ENCODE results near the gene ZNF581.

The ZNF581 gene

DNA sequence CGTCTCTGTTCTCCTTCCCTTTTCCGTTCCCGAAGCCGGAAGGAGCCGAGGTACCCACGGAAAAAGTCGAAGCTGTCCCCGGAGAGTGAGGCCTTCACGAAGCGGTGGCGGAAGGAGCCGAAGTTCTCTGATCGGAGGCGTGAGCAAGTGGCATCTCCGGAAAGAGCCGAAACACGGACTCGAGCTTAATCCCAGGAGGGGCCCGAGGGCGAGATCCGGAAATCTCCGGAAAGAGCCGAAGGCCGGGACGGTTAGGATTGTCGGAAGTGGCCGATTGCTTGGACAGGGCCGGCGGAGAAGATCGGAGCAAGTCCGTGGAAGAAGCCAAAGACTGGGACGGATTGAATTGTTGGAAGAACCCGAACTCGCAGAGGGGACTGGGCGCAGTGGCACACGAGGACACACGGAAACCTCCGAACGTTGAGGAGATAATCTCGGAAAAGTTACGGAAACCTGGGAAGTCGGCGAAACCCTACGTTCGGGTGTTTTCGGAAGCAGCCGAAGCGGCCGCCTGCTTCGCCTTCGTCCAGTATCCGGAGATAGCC is 10.9 kb downstream of the ZNF581 start:
- H3K4me3 ChIP-seq (ENCODE audit: low read depth, low read length), result peak overlapping the region; percentile 92
- TF ChIP-seq, protein P1, sequence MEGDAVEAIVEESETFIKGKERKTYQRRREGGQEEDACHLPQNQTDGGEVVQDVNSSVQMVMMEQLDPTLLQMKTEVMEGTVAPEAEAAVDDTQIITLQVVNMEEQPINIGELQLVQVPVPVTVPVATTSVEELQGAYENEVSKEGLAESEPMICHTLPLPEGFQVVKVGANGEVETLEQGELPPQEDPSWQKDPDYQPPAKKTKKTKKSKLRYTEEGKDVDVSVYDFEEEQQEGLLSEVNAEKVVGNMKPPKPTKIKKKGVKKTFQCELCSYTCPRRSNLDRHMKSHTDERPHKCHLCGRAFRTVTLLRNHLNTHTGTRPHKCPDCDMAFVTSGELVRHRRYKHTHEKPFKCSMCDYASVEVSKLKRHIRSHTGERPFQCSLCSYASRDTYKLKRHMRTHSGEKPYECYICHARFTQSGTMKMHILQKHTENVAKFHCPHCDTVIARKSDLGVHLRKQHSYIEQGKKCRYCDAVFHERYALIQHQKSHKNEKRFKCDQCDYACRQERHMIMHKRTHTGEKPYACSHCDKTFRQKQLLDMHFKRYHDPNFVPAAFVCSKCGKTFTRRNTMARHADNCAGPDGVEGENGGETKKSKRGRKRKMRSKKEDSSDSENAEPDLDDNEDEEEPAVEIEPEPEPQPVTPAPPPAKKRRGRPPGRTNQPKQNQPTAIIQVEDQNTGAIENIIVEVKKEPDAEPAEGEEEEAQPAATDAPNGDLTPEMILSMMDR (IDR thresholded peaks at IDR 0.05; ENCODE audit: borderline replicate concordance, insufficient read depth, low read depth, low read length), result no peak

DNA sequence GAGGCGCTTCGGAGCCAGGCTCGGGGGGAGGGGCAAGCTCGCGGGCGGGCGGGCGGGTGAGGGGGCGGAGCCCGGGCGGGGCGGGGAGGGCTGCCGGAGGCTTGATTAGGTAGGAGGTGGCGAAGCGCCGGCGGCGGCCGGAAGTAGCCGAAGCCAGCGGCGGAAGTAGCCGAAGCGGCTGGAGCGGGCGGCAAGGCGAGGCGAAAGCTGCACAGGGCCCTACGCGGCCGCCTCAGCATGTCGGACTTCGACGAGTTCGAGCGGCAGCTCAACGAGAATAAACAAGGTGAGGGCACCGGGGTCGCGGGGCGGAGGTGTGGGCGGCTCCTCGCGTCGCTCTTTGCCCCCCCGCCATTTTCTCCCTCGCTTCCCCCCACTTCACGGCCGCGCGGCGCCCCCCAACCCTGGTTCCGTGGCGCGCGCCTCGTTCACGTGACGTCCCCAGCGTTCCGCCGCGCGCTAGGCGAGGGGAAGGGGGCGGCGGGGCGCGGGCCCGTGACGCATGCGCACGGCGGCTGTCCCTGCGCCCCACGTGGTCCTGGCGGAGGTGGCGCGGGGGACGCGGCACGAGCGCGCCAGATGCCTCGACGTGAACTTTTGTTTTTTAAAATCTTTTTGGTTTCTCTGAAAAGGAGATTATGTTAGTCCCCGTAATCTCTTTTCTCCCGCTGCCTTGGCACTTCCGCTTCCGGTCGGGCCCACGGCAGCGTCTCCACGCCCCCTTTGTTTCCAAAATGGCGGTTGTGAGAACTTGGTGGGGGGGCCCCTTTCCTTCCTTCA is 11.6 kb downstream of the ZNF581 start, which contains the start of gene U2AF2:
TSS of gene U2AF2 (plus strand) at position 168 of the 780 bp plus-strand sequence. CDS start at position 238, 70 bp downstream.
- TF ChIP-seq, protein P1 (IDR thresholded peaks at IDR 0.05; ENCODE audit: borderline replicate concordance, insufficient read depth, low read depth, low read length), result no peak
- H3K4me3 ChIP-seq (ENCODE audit: low read depth, low read length), result peak within 1 kb of the TSS; percentile 95

DNA sequence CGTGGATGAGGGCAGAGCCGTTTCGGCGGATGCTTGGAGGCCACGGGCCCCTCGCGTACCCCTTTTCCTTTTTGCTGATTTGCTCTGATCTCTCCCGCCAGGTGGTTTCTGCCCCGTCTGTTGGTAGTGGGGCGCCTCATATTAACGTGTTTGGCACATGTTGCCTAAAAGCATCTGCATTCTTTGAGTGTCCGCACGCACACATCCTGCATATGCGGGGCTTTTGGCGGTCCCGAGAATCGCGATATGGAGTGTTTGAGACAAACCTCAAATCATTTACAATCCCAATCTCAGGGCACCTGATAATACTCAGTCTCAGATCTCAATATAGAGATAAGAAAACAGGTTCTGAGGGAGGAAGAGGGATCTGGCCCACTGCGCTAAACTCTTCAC is 12.2 kb downstream of the ZNF581 start:
- TF ChIP-seq, protein P1 (IDR thresholded peaks at IDR 0.05; ENCODE audit: borderline replicate concordance, insufficient read depth, low read depth, low read length), result no peak
- peak overlapping the region; percentile 95 for H3K4me3 ChIP-seq (ENCODE audit: low read depth, low read length)

DNA sequence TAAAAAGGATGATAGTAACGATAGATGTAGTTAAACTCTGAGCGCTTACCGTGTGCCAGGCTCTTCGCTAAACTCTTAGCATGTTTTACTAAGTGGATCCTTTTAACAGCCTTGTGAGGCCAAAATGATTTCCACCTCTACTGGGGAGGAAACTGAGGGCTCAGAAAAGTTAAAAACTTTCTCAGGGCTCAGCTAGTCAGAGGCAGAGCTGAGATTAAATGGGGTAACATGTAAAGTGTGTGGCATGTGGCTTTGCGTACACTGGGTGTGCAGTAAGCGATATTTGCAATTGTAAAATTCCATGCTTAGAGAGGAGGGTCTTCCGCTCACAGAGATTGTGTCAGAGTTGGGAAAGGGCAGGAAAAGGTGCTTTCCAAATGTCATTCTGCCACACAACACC is 13.1 kb downstream of the ZNF581 start:
- peak overlapping the region; percentile 95 for H3K4me3 ChIP-seq (ENCODE audit: low read depth, low read length)
- TF ChIP-seq, protein P1 (IDR thresholded peaks at IDR 0.05; ENCODE audit: borderline replicate concordance, insufficient read depth, low read depth, low read length), result no peak

DNA sequence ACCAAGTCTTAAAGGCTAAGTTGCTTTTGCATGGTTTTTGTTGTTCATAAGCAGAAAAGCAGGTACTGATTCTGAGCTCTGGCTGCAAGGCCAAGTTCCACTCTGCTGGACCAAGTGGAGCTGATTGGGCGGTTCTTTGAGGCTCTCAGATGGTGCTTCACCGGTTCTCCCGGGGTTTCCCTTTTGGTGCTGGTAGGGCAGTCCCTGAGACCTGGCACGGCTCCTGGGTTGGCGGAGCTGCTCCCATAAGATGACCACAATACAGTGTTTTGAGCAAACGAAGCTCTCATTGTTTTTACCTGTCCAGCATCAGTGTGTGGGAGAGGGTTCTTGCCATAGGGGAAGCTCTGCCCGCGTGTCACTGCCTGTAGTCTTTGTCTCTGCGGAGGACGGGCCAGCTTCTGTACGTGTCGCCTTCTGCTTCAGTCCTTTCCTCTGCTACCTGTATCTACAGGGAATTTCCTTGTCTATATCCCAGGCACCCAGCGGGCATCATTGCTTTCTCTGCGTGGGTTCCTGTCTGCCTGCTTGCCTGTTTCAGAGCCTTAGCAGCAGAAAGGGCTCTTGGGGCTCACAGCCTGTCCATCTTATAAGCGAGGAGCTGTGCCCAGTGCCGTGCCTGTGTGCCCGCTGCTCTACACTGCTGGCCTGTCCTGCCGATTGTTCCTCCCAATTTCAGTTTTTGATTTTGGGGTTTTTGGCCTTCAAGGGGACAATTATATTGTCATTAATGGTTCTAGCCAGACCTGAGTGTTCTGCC is 13.7 kb downstream of the ZNF581 start:
- H3K4me3 ChIP-seq (ENCODE audit: low read depth, low read length), result peak overlapping the region; percentile 95

DNA sequence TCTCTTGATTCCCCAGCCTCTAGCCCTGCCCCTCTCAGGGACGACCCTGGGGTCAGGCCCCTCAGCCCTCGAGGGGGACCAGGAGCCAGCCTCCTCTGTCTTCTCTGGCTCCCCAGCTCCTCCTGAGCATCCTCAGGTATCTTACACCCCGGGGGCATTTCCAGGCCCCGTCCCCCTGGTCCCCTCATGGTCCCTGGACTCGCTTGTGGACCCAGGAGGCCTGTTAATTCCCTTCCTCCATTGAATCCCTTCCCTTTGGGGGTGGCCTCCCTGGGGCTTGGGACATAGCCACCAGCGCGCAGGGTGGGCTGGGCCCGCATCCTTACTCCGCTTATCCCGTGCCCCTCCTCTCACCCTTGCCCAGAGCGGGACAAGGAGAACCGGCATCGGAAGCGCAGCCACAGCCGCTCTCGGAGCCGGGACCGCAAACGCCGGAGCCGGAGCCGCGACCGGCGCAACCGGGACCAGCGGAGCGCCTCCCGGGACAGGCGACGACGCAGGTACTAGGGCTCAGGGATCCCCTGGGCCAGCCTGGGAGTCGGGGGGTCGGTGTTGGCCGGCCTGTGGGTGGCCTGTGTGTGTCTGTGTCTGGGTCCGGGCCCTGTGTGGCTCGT is 15.5 kb downstream of the ZNF581 start:
- TF ChIP-seq, protein P1 (IDR thresholded peaks at IDR 0.05; ENCODE audit: borderline replicate concordance, insufficient read depth, low read depth, low read length), result no peak

More for the DNA sequence above, 13.7 kb downstream of the ZNF581 start:
- TF ChIP-seq, protein P1 (IDR thresholded peaks at IDR 0.05; ENCODE audit: borderline replicate concordance, insufficient read depth, low read depth, low read length), result no peak

More for the DNA sequence above, 15.5 kb downstream of the ZNF581 start:
- H3K4me3 ChIP-seq (ENCODE audit: low read depth, low read length), result no peak overlapping the region

All from GM12875 (cell line).